Mammary microvascular endothelial cell (primary cell): Measurements from ENCODE around the gene INF2. TPM values are rescaled to one million over a fixed set of nuclear protein-coding genes. Genes with fewer than 3 reads are reported as not detected.

Experiments
- total RNA-seq: library from RNA; depleted of rRNA; stranded (reverse); fragments of >200 nt; gene quantifications from 2 replicates; pipeline ENCODE4 v1.2.3, GENCODE V29; 2015

Gene INF2
- total RNA-seq, result 79.2 and 84.6 TPM in 2 replicates

DNA sequence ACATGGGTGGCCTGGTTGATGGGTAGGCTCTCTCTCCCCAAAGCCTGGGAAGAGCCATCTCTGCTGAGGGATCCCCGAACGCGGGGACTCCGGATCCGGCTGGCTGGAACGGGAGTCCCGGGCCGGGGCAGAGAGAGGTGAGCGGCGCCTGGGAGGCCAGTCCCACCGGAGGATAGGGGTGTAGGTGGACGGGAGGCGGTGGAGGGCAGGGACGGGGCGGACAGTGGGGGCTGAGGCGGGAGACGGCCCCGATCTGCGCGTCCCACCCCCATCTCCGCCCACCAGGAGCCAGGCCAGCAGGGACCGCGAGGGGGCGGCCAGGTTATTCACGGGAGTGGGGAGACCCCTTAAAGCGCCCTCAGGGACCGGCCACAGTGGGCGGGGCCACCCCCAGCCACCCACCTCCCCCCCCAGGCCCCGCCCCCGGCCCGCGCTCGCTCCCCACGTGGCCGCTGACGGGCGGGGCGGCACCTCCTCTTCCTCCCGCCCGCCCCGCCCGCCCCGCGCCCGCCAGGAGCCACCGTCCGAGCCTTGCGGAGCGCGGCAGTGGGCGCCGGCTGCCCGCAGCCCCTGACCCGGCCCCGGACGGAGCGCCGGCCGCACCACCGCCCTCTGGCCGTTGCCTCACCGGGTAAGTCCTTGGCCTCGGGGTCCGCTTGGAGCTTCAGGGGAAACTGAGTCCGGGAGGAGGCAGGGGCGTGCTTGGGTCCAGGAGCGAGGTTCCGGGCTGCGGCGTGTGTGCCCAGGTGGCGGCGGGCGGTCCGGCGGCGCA lies at the start of gene INF2:
TSS of gene INF2 (plus strand) at position 510 of the 772 bp plus-strand sequence. CDS start 11,748 bp downstream, outside the sequence.

DNA sequence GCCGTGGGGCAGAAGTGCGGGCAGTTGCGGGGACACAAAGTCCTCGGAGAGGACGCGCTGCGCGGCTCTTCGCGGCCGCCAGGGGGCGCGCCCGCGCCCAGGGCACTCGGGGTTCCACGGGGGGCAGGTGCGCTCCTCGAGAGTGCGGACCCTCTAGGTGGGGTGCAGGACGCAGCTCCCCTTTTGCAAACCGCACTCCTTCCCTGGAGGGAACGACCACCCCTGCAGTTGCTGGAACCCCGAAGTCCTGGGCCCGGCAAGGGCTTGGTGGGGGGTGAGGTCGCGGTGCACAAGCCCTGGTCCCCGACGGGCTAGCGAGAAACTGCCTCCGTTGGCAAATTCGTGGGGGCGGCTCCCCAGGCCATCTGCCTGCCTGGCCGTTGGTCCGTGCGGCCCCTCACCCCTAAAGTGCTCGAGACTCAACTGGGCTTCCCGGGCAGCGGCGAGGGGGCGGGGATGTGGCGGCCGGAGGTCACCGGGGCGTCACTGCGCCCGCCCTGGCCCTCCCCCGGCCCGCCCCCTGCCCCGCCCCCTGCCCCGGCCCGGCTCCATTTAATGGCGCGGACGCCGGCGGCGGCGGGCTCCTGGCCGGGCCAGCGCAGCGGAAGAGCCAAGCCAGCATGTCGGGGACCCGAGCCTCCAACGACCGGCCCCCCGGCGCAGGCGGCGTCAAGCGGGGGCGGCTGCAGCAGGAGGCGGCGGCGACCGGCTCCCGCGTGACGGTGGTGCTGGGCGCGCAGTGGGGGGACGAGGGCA lies 34.4 kb downstream of the INF2 start, which contains the start of gene ADSS1:
TSS of gene ADSS1 (plus strand) at position 579 of the 756 bp plus-strand sequence. CDS start at position 621, 42 bp downstream.

DNA sequence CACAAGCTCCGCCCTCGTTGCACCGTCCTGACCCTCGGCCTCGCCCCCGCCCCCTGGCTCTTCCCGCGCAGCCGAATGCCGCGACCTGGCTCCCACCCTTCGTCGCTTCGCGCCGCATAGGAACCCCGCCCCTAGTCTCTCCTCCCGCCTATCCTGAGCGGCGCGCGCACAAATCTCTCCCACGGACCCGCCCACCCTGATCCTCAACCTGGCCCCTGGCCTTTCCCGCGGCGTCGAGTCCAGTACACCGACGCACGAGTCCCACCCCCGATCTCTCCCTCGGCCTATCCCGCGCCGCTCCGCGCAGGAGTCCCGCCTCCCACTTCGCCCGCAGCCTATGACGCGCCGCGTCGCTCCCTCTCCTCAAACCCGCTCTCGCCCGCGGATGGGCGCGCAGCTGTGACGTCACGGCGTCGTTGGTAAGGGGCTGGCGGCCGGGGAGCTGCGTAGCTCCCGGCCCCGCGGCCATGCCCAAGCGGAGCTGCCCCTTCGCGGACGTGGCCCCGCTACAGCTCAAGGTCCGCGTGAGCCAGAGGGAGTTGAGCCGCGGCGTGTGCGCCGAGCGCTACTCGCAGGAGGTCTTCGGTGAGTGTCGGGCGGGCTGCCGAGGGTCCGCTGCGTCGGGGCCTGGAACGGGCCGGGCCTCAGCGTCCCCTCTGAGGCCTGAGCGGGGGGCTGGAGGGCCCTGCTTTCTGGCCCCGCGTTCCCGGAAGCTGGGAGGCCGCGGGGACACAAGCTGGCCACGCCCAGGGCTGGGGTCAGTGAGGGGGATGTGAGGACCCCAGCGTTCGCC lies 63.5 kb downstream of the INF2 start, which contains the start of gene SIVA1:
TSS of gene SIVA1 (plus strand) at position 413 of the 793 bp plus-strand sequence. CDS start at position 468, 55 bp downstream.

Other genes starting within 250 kb of the INF2 start
- not detected in 2 replicates for gene C14orf180, start 109.9 kb upstream of the INF2 start, total RNA-seq
- 0.73 TPM in 1 of 2 replicates, not detected in the other for gene TMEM179, start 84.8 kb upstream of the INF2 start, total RNA-seq
- gene ADSS1, start 34.6 kb downstream of the INF2 start, total RNA-seq, result 0.10 and 0.47 TPM in 2 replicates
- gene SIVA1, start 63.5 kb downstream of the INF2 start, total RNA-seq, result 357 and 399 TPM in 2 replicates
- 129 and 135 TPM in 2 replicates for gene AKT1, start 106.1 kb downstream of the INF2 start, total RNA-seq
- gene ZBTB42, start 111.5 kb downstream of the INF2 start, total RNA-seq, result 3.2 and 5.5 TPM in 2 replicates
- 19.2 and 20.8 TPM in 2 replicates for gene CEP170B, start 175.7 kb downstream of the INF2 start, total RNA-seq
- not detected in 2 replicates for gene PLD4, start 235.3 kb downstream of the INF2 start, total RNA-seq